ENCODE results near the gene ATE1.
"Not testable (repeated sequence)": the region's sequence is repeated elsewhere in the genome, so short reads cannot be mapped to it uniquely, and the experiment has no call there.

ATE1 gene

DNA sequence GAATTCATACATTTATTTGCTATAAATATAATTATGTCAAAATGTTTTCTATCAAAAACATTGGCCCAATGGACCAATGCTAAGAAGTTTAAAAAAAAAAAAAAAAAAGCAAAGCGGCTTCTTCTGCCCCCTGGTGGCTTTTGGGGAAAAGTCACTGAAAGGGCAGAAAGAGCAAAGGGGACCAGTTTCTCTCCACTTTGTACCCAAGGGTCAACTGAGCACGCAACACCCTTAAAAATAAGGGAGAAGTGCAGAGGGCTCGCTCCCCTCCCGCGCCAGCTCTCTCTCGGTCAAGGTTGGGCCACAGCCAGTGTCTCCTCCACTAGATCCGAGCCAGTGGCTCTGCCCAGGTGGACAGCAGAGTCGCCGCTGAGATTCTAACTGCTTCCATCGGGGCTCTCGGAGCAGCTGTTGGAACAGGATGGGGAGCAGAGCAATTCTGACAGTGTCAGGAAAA is 193.2 kb downstream of the ATE1 start:
- DNase-seq (ENCODE audit: low read depth): no peak

DNA sequence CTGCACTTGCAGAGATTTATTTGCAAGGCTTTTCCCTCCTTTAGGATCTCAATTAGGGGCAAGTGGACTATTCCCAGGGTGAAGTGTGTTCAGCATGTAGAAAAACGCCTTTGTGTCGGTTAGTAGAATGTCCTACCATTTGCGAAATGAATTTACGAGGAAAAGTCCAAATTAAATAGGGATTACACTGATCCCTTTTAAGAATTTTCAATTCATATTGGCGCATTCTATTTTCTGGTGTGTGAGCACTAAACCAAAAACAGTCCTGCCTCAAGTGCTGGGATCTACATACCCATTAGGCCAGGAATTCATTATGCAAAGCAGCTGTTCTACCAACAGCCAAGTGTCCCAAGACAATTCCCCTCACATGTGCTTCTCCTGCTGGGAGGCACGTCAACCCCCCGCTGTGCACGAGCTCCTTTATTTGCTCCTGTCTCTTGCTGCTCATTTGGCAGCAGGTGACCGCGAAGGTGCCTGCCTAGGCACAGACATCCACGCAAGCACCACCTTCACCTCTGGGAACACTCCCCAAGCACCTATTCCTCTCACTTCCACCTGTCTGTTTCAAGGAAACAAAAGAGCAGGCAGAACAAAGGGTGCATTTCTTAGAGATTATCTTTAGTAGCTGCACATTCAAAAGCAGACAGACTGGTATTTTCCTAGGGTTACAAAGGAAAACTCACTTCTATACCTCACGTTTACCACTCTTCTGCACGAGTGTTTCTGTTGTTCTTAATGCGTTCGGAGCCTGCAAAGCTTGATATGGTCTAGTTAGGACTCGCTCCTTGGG is 195.0 kb downstream of the ATE1 start:
- DNase-seq (ENCODE audit: low read depth): no peak

DNA sequence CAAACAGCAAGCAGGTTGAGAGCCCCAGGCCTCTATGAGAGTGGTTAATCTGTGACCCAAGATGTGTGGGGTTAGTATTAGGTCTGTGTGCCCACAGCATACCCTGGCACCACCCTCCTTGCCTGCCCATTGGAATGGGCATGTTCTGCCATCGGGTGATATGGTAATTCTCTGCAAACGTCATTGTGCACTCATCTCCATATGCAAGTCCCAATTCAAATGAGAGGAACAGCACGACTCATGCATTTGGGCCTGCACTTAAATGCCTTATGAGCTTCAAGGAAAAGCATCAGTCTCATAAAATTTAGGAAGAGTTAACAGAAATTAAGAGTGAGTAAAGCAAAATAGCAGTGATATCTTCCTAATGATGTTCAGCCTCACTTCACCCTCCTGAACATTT is 195.7 kb downstream of the ATE1 start:
- no peak for DNase-seq (ENCODE audit: low read depth)

DNA sequence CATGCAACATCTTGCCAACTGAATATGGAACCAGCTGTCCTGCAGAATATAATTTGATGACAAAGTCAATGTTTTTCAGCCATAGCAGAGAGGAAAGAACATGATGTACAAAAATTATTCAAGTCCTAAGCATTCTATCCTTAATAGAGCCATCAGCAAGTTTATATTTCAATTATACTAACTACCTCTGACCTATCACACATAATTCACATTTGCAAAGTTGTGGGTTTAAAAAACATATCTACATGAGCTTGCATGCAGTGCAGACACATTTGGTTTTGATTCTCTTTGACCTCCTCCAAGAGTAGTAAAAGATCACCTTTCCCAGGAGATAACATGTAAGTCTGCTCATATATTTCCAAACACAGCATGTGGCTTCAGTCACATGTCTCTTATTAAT is 203.5 kb downstream of the ATE1 start:
- no peak for DNase-seq (ENCODE audit: low read depth)

DNA sequence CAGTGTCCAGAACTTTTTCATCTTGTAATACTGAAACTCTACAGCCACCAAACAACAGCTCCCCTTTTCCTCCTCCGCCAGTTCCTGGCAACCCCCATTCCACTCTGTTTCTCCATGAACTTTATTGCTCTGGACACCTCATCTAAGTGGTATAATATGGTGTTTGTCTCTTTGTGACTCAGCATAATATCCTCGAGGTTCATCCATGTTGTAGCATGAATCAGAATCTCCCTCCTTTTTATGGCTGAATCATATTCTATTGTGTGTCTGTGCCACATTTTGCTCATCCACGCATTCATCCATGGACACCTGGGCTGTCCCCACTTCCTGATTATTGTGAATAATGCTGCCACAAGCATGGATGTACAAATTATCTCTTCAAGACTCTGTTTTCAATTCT is 205.2 kb downstream of the ATE1 start:
- DNase-seq (ENCODE audit: low read depth): no peak

DNA sequence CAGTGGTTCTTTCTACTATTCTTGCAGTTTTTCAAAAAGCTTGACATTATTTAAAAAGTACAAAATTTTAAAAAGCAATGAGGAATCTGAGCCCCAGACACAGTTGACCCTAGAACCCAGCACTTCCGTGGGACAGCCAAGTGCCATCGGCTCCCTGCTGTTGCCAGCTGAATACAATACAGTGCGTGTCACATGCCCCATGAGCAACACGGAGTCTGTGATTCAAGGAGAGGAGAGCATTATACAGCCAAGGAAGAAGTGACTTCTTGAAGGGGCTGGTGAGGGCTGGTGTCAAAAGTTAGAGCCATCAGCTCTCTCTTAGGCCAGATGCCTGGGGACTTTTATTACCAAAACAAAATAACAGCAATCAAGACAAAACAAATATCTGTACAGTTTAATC is 206.6 kb downstream of the ATE1 start:
- no peak for DNase-seq (ENCODE audit: low read depth)

DNA sequence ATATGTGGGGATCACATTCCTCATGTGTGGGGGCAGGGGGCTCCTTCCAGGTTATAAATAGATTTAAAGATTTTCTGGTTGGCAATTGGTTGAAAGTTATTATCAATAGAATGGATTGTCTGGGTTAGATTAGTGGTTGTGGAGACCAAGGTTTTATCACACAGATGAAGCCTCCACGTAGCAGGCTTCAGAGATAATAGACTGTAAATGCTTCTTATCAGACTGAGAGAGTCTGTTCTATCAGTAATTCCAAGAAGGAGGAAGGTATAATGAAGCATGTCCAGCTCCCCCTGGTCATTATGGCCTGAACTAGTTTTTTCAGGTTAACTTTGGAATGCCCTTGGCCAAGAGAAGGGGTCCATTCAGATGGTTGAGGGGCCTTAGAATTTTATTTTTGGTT is 211.9 kb downstream of the ATE1 start:
- no peak for DNase-seq (ENCODE audit: low read depth)

DNA sequence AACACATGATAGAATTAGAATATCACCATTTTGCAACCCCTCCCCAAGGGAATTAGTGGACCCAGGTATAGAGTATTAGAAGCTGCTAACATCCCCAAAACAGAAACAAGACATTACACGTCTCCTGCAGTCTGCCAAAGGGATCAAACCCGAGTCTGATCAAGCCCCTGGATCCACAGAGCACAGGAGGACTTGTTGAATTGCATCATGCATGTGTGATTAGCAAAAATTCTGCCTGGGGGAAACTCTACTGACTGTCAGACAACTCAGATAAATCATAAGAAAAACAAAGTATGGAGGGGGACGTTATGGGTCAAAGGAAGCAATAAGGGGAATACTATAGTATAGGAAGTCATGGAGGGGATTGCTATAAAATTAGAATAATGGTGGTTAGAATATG is 212.8 kb downstream of the ATE1 start:
- no peak for DNase-seq (ENCODE audit: low read depth)

DNA sequence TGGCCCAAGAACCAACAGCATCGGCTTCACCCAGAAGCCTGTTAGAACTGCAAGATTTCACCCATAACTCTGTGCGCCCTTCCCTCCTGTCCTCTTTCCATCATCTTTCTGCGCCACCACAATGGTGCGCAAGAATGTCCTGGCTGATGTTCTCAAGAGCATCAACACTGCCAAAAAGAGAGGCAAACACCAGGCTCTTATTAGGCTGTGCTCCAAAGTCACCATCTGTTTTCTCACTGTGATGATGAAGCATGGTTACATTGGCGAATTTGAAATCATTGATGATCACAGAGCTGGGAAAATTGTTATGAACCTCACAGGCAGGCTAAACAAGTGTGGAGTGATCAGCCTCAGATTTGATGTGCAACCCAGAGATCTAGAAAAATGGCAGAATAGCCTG is 214.3 kb downstream of the ATE1 start:
- DNase-seq (ENCODE audit: low read depth): no peak

DNA sequence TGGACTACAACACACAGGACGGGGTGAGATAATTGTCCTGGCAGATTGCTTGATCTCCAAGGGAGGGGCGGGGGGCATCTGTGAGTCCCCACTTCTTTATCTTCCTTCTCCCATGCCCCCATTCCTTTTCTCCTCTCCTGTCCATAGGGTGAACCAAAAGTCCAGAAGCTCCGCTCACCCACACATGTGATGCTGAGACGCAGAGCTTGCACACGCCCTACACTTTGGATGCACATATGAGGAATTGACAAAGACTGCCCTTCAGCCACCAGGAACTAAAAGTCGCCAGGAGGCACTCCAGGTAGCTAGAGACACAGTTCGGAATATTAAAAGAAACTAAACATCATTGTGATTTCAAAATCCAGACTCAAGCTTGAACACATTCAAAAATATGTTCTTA is 216.9 kb downstream of the ATE1 start:
- DNase-seq (ENCODE audit: low read depth): no peak

DNA sequence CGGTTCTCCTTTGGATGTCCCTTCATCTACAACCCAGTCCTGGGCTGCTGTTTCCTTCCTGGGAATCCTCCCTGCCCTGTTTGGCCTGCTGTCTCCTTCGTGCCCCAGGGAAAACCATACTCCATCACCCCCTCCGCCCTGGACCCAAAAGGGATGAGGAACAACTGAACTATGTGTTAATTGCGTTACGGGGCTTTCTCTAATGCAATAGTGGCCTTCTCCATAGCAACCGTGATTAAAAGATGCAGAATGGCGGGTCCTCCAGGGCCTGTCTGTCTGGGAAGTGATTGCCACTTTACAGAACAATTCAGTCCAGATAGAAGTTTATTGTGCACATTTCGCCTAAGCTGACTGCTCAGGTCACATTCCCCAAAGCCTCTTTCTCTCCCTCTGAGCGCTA is 217.6 kb downstream of the ATE1 start:
- no peak for DNase-seq (ENCODE audit: low read depth)

DNA sequence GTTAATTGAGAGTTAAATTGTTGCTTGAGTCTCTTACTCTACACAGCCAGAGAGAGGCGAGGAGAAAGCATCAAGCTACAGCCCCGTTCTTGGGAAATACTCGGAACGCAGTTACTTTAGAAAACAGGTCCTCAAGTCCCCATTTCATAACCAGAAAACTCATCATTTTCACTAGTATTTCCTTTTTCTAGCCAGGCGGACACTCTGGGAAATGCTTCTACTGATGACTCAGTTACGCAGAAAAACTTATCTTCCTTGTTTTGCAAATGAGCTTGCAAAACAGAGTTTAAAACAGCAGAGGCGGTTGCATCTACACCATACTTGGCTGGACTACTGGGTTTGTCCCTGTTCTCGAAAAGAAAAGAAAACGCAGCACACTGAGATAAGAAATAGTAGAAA is 218.2 kb downstream of the ATE1 start:
- no peak for DNase-seq (ENCODE audit: low read depth)

DNA sequence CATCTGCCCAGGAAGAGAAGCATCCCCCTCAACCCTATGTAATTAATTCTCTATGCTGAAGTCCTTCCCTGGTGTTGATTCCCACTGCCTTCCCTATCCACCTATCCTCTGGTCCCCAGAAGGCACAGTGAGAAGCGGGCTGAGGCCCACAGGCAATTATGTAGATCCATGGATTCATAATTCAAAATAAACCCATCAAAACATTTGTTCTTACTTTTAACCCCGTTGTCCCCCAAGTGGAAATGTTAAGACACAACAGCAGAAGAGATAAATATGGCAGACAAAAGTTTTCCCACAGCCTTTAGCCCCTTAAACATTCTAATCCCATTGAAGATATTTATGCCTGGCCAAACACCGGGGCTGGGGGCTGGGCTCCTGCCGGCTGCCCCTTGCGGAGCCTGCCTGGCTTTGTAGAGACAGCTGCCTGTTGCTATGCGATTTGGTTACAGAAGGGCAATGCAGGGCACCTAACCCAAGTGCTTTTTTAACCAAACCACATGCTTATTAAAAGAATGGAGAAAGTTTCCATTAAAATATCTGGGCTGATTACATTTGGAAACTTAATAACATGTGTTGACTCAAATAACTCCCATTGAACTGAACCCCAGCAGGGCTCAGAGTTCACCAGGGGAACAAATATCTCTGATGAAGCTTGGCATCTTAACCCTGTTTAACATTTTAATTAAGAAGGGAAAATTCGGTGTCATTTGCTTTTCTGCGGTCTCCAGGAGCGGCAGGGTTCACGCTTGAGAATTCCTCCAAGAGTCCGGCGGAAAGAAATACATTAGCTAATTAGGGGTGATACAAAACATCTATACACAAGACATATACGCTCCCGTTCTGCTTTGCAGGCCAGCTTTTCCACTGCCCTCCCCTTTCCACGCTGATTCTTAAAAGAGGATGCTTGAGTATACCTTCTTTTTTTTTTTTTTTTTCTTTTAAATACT is 218.8 kb downstream of the ATE1 start:
- no peak for DNase-seq (ENCODE audit: low read depth)

DNA sequence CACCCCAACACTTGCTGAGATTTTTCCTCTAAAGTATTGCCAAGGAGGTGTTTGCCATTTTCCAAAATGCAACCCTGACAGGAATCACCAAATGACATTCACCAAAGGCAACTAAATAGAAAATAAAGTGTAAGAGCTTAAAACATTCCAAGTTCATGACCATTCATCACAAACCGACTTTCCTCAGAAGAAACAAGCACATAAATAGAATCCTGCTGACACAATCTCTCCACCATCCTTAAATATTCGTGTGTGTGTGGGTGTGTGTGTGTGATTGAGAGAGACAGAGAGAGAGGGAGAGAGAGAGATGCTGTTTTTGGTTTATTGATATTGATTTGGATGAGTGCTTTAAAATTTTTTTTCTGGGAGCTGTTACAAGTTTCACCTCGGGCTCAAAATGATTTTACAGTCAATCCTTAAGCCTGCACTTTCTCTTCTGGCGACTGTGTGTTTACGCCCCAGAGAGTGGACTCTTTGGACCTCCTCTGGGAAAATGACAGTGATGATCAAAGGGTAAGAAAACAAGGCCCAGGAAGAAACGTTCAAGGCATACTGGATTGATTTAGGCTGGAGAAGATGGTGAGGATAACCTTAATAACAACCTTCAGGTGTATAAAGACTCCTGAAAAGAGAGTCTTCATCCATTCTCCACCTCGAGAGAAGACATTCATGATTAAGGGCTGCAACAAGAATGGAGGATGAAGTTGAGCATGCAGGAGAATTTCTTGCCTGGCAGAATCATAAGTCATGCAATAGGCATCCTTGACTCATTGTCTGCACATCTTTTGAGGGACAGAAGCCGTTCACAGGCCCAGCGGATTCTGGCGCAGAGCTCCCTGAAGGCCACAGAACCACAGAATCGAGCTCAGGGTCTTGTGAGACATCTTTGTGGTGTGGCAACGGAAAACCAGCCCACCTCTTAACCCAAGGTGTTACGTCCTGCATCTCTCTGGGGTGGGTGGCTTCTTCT is 225.2 kb downstream of the ATE1 start:
- DNase-seq (ENCODE audit: low read depth): no peak

DNA sequence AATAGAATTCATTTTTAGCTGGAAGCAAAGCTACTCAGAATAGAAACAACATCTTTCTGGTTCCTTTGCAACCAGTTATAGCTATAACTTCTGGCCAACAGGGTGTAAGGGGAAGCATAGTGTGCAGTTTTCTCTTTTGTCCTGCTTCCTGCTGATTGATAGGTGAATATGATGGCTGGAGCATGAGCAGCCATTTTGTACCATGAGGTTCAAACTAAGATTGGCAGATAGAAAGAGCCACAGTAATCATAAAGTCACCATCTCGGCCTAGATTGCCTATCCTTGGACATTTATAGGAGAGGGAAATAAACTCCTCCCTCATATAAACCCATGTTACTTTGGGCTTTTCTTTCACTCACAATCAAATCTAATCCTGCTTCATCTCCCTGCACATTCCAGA is 227.4 kb downstream of the ATE1 start:
- no peak for DNase-seq (ENCODE audit: low read depth)

DNA sequence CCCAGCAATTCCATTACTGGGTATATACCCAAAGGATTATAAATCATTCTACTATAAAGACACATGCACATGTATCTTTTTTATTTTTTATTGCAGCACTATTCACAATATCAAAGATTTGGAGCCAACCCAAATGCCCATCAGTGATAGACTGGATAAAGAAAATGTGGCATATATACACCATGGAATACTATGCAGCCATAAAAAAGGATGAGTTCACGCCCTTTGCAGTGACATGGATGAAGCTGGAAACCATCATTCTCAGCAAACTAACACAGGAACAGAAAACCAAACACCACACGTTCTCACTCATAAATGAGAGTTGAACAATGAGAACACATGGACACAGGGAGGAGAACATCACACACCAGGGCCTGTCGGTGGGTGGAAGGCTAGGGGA is 228.1 kb downstream of the ATE1 start:
- DNase-seq (ENCODE audit: low read depth): not testable (repeated sequence)

DNA sequence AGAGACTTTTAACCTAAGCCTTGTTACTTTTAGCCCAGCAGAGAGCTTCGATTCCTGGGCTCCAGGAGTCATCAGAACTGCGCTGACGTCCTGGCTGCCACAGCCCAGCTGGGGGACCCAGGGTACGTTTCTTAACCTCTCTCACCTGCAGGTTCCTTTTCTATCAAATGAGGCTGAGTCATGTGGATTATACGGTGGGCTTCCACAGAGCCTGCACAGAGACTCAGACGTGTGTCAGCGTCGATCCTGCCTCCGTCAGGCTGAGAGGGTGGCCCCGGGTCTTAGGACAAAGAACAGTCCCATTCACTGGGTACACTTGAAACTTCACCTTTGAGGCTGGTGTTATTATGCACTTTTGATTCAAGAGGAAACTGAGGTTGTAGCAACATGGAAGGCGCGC is 228.9 kb downstream of the ATE1 start:
- no peak for DNase-seq (ENCODE audit: low read depth)

DNA sequence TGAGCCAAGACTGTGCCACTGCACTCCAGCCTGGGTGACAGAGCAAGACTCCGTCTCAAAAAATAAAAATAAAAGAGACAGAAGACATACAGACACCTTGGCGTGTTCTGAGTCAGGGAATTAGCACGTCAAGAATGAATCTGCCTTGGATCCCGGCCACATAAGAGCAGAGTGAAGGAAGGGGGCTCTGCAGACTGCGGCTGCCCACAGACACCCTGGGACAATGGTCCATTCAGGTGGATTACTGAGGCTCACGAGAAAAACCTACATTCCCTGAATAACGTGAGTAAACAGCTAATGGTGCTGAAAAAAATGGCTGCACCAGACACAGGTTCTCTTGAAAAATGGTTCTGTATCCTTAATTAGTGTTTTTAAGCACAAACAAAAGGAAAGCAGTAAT is 229.5 kb downstream of the ATE1 start:
- DNase-seq (ENCODE audit: low read depth): no peak

DNA sequence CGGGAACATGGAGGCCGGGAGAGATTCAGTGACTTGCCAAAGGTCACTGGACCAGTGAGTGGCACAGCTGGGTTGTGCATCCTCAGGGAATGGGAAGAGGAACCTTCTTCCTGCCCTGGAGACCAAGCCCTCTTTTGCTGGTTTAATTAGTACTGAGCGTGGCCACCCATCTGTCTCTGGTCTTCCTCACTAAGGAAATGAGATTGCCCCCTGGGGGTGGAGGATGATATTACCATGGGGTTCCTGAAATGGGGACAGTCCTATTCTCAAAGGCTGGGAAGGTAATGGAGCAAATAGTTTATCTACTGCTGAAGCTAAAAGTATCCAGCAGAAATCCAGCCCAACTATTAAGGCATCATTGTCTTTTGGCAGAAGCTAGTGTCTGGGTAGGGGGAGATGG is 231.0 kb downstream of the ATE1 start:
- DNase-seq (ENCODE audit: low read depth): no peak

DNA sequence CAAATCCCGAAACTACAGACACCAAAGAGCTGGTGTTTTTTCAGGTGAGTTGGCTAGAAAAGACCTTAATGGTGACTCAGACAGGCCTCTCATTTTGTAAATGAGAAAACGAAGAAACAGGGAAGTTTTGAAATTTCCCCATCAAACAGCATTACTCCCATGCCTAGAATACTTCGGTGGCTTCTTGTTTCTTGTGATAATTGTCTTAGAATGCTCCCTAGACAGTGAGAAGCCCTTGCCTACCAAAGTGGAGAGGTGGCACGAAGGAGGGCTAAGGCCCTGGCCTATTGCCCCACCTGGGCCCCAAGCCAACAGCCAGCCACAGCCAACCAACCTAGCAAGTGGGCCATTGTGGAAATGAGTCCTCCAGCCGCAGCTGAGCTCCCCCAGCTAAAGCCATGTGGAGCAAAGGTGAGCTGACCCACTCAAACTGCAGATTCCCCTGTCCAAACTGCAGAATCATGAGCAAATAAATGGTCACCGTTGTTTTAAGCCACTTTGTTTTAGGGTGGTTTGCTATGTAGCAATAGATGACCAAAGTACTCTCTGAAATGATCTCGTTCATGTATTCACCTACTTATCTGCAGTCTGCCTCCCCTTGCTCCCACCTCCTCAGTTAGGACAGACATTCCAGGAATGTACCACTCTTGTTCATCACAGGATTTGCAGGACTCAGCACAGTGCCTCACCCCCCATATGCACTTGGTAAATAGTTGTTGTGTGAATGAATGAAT is 231.9 kb downstream of the ATE1 start:
- DNase-seq (ENCODE audit: low read depth): no peak

DNA sequence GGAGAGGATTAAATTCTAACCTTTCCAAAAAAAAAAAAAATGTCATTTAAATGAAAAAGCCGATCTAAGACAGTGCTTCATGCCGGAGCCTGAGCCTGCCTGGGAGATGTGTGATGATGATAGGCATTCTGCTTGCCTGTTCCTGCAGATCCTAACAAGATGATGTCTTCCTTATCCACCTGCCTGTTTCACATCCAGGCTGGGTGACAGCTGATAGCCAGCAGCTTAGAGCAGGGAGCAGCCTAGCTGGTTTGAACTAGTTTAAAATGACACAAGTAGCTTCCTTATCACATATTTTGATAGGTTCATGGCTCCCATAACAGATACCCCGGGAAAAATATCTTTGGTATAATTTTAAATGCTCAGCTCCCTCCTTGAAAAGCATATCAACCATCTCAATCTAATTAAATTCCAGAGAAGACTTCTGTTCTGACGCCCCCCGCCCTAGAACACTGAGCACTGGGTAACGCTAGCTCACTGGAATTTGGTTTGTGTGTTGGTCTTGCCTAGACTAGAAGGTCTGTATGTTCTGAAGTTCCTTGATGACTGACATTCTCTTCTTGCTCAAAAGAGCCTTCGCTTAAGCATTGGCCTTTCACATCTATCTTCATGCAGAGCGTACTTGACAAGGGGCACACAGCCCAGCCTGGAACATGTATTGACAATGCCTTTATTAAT is 232.7 kb downstream of the ATE1 start:
- DNase-seq (ENCODE audit: low read depth): no peak
